HTERT RPE-1 (cell line): ENCODE measurements around the gene KRT35.
"Not testable (repeated sequence)": the region's sequence is repeated elsewhere in the genome, so short reads cannot be mapped to it uniquely, and the experiment has no call there.

Source experiments
- in situ Hi-C: fragments of 300-500 bp; cut with MboI; formaldehyde crosslinking; loops from 4 replicates; pipeline ENCODE4 v1.14.3; 2020; ENCODE audit warnings: low sequenced_read_pairs

KRT35 gene

DNA sequence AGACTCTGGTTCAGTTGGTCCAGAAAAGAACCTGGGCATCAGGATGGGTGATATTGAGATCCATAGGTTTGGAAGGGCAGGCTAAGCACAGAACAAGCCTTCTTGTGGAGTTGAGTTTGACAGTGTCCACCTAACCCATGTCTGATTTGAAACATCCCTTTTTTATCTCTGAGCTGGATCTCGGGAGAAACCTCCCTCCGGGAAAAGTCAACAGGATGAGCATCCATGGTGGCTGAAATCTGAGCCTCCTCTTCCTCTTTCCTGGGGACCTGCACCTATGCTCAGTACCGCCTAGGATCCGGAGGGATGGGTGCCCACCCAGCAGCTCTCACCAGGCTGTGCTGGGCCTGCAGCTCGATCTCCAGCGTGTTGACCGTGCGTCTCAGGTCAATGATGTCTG is 17.2 kb downstream of the KRT35 start:
- in situ Hi-C loops: no loop called here

- in situ Hi-C loops: no loop called here
Measured at GRCh38 chr17:41462705-41463104, 18.2 kb downstream of the KRT35 start.

DNA sequence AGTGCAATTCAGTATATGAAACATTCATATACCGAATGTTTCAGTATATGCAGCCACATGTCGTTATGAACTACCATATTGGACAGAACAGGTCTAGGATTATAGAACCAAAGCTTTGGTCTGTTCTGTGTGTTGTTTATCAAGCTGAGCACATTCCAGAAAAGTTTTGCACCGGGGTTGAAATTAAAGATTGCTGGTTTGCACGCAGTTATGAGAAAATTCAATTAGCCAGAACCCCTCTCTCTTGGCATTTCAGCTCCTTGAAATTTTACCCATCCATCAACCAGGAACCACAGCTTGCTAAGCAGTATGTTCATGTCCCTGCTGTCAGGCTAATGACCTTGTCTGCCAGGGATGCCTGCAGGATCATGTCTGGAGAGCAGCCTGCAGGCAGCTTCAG is 23.3 kb downstream of the KRT35 start:
- in situ Hi-C loops: no loop called here

GRCh38 chr17:41456204-41456603 is 24.7 kb downstream of the KRT35 start:
- in situ Hi-C loops: no loop called here

DNA sequence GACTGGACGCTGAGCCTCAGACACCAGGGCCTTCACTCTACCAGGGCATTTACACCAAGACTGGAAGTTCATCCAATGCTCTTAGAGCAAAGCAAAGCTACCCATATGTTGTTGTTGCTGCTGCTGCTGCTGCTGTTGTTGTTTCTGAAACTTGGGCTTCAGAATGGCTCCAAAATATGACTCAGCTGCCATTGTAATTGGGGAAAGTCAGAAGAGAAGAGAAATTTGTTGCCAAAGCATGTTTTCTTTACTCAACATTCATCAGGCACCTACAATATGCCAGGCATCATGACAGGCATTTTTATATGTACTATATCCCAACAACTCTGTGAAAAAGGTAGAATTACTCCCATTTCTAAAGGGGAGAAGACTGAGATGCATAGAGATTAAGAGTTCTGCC is 25.7 kb downstream of the KRT35 start:
- in situ Hi-C loops: no loop called here

GRCh38 chr17:41453066-41453465 is 27.9 kb downstream of the KRT35 start:
- in situ Hi-C loops: no loop called here

- in situ Hi-C loops: no loop called here
Measured at GRCh38 chr17:41452281-41452680, 28.7 kb downstream of the KRT35 start.

GRCh38 chr17:41451154-41451728 is 29.7 kb downstream of the KRT35 start:
- in situ Hi-C loops: no loop called here

- in situ Hi-C loops: no loop called here
Measured at GRCh38 chr17:41449008-41449407, 31.9 kb downstream of the KRT35 start.

DNA sequence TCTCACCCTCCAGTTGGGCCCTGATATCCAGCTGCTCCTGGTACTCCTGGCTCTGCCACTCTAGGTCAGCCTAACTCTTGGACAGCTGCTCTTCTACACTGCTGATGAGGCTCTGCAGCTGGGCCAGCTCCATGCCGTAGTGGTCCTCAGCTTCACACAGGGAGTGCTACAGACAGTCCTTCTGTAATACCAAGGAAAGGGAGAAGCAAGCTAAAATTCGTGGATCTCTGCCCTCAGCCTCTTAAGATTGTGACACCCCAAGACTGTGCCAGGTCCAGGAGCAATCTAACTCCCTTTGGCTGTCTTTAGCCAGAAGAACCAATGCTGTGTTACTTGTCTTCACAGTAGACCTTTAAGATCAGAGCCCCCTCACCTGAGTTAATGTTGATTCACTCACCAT is 32.4 kb downstream of the KRT35 start:
- in situ Hi-C loops: no loop called here

- in situ Hi-C loops: no loop called here
Measured at GRCh38 chr17:41446806-41447205, 34.1 kb downstream of the KRT35 start.

- in situ Hi-C loops: no loop called here
Measured at GRCh38 chr17:41444640-41445039, 36.3 kb downstream of the KRT35 start.

- in situ Hi-C loops: no loop called here
Measured at GRCh38 chr17:41444186-41444585, 36.8 kb downstream of the KRT35 start.

DNA sequence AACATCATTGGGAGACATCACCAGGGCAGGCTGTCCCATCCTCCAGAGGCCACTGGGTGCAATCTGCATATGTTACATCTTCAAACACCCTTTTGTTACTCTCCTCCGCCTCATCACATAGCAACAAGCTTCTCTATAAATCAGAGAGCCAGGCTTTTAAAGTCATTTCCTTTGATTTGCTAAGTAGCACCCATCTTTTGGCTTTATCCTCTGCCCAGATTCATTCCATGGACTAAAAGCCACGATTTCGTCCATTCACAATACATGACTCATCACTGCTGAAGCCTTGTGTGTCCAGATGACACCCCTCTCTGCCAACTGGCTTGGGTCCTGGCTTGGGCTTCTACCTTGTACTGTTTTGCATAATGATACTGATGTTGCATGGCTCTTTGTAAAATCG is 38.2 kb downstream of the KRT35 start:
- in situ Hi-C loops: no loop called here

GRCh38 chr17:41440531-41441033 is 40.4 kb downstream of the KRT35 start, which contains the start of gene KRT38:
KRT38 (minus strand) TSS chr17:41440983; CDS start chr17:41440921, 62 bp downstream.
- in situ Hi-C loops: no loop called here

DNA sequence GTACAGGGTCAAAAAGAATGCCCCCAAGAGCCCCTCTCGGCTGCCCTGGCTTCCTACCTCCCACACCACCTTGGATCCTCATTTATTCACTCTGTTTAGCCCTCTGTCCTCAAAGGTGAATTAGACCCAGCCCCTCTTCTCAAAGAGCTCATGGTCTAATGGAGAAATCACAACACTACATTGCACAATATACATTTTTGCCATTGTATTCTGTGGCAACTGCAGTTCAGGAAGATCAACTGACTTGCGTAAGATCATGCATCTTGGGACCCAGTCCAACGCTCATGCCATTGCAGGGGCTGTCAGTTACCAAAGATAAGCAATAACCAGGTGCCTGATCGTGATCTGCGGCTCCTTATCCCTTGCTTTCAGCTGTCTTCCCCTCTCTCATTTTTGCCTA is 41.6 kb downstream of the KRT35 start:
- in situ Hi-C loops: no loop called here

DNA sequence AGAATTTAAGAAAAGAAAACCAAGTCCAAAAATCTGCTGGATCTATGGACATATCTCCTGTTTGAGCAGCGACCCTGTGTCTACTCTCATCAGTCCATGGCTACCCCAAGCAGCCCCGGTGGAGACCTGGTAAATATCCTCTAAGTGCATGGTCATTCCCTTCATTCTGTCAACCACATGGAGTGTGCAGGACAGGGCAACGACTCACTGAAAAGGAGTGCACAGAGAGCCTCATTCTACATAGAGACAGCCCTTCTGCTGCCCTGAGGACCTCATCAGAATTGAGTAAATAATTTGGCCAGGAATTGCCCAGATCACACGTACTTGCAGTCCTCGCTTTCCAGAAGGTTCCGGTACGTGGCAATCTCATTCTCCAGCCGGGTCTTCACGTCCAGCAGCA is 43.2 kb downstream of the KRT35 start:
- in situ Hi-C loops: no loop called here

- in situ Hi-C loops: no loop called here
Measured at GRCh38 chr17:41437254-41437653, 43.7 kb downstream of the KRT35 start.

DNA sequence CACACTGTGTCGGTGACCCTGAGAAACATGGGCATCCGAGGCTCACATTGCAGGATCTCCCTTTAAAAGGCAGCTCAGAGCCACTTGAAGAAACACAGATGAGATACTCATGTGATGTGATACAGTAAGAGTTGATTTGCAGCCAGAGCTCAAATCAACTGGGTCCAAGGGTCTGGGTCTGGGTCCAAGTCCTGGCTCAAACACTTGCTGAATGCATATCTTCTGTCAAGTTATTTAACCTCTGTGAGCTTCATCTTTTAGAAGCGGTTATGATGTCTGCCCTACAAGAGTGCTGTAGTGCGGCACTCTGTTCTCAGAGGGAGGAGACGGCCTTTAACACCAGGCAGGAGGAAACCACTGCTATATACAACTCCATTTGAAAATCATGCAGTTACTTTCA is 46.5 kb downstream of the KRT35 start:
- in situ Hi-C loops: no loop called here

DNA sequence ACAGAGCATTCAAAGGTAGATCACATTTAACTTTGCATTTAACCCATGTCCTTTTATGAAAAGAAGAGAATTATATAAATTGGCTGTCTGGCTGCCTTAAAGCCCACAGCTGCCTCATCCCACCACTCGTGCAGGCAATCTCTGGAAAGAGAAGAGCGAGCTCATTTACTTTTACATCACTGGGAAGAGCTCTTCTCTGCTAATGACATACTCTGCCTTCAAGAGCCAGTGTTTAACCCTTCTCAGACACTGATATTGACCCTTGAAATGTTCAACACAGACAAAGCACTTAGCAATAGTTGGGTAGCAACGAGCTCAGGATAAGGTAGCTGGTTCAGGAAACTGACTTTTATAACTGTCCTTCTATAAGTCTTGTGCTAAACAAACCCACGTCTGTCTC is 46.9 kb downstream of the KRT35 start:
- in situ Hi-C loops: no loop called here

DNA sequence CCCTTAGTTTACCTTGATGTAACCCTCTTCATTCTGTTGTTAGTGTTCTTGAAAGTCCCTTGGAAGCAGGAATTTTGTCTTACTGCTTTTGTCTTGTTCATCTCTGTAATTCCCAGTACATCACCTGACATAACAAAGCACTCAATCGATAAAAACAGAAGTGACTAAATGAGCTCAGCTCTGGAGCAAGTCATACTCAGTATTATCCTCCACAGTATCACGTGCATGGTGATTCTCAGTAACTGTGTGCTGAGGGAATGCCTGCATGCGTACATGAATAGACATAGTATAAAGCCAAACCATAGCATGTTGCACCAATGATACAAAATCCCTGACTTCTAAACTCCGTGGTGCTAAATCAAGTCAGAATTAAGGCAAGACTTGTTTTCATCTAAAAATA is 47.4 kb downstream of the KRT35 start:
- in situ Hi-C loops: no loop called here

DNA sequence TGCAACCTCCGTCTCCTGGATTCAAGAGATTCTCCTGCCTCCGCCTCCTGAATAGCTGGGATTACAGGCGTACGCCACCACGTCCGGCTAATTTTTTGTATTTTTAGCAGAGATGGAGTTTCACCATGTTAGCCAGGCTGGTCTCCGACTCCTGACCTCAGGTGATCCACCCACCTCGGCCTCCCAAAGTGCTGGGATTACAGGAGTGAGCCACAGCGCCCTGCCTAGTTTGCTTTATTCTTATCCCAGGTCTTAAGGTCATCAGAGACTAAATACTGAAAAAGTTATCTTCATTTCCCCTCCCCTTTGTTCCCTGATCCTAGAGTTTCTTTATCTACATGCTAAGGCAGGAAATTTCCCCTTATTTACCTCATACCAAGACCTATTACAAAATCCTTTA is 50.6 kb downstream of the KRT35 start:
- in situ Hi-C loops: not testable (repeated sequence)

- in situ Hi-C loops: no loop called here
Measured at GRCh38 chr17:41429667-41430066, 51.3 kb downstream of the KRT35 start.
